ENCODE results near the gene URB1.

URB1 gene

DNA sequence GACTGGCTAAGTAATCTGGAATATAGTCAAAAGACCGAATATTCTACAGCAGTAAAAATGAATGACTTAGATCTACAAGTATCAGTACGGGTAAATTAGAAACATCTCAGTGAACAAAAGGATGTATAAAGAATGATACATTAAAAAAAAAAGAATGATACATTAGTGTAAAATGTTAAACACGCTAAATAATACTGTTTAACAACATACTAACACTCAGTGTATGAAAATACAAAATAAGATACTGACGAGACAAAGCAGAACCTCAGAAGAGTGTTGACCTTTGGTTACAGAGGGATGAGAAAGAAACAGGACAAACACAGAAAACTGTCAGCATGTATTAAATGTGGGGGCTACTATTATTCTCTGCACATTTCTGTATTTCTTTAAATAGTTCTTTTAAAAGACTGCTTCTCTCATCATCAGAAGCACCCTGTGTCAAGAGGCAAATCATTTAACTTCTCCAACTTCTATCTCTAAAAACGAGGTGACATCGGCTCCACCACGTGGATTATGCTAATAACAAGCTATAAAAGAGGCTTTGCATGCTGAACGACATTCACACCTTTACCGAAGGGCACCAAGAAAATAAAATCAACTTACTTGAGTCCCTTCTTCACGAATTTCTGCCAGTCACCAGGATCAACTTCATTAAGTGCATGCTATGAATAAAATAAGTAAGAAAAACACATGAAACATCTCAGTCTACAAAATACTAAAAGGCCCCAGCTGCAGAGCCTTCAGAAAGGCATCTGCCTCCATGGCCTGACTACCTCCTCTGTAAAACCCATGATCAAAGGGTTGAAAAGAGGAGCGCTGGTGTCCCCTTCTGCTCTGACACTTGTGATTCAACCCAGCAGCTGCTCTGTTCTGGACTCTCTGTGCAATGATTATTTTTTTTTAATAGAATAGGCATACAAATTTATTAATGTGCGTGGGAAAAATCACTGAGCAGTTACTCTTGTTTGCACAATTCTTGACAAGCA is 51.7 kb downstream of the URB1 start:
- DNase-seq, result no peak

GRCh38 chr21:32338209-32338921 is 54.4 kb downstream of the URB1 start:
- no peak for DNase-seq

DNA sequence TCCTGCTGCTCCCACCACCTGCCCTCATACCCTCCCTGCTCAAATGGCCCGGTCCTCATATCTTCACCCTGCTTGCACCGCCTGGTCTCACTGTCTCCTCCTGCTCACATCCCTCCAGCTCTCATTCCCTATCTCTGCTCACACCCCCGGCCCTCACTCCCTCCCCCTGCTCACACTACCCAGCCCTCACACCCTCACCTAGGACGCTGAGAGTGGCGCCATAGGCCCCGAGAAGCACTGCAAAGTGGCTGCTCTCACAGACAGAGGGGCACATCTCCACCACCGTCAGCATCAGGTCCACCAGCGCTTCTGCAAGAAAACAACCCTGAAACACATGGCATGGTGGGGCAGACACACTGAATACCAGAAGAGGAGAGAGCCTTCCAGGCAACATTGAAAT is 55.6 kb downstream of the URB1 start:
- no peak for DNase-seq

- no peak for DNase-seq
These were observed 56.1 kb downstream of the URB1 start for GRCh38 chr21:32336711-32337110.

DNA sequence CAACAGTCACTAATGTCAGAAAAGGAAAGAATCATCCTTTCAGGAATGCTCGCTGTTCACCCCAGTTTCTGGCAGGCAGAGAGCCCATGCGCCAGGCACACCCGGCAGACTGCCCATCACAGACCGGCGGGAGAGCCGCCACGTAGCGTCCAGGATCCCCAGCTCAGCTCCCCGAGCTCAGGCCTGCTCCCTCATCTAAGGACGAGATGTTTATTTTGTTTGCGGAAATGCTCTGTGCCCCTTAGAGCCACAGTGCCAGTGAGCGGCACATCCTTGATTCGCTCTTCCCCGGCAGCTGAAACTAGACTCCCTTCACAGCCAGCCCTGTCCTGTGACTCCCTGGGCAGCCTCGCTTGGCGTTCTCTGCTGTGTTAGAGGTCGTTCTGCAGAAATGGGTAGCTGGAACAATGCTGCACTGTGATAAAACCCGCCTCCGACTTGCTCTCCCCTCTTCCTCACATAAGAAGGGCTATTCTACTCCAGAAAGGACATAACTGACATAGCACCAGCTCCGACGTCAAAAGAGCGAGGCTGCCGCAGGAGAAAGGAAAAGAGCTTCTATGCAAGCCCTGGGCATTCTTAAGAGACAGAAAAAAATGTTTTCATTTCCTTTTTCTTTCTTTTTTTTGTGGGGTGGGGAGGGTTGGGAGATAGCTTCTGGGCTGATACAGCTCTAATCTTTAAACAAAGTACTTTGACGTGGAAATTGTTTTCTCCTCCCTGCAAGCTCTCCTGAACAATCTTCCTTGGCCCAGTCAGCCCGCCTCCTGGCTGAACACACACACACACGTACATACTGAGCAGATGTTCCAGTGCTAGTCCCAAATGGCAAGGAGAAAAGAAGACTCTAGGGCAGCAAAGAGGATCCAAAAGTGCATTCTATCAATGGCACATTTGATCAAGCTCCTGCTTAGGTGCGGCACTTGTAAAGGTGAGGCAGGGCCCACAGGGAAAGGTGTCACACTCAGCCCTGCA is 56.9 kb downstream of the URB1 start:
- no peak for DNase-seq

DNA sequence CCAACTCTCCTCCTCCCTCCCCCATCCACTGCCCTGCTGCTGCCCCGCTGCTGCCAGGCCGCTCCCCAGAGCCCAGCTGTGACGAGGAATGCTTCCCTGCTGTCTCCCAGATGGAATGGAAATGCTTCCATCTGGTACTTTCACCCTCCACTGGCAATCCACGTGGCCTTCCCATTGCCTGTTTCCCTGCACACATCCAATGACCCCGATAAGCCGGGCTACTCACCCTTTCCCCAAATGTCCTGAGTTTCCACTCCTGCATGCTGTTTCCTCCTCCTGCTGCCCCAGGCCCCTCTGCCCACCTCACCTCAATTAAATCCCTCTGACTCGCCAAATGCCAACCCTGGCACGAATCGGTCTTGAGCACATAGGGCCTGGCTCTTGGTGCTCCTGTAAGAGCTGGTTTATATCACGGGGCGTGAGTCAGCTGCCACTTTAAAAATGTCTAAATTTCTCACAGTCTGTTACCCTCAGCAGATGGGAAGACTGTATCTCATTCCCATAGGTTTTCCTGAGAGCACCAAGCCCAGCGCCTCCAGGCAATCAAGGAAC is 57.8 kb downstream of the URB1 start:
- DNase-seq, result no peak

DNA sequence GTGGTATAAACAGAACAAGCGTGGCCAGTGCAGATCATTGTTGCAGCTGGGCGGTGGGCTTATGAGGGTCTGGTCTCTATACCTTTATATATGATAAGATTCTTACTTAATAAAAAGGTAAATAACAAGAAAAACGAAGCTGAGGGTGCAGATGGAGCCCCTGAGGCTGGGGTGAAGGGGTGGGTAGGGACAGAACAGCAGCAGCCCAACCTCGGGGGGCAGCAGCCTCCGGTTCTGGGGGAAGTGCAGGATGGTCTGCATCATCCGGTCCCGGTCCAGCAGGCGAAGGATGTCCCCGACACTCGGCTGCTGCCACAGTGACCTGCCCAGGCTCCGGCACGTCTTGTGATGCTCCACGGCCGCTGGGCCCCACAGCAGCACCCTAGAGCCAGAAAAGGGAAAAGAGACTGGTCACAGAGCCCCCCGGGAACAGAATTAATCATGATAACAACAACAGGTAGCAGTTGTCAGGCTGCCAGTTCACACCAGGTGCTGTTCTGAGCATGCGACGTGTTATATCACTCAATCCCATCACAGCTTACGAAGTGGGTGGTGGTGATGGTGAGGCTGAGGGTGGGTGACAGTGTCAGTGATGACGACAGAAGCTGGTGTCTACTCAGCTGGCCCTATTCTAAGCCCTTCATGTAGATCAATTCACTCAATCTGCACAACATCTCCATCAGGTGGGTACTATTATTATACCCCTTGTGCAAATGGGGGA is 58.7 kb downstream of the URB1 start:
- DNase-seq, result no peak

- no peak for DNase-seq
These were observed 60.3 kb downstream of the URB1 start for GRCh38 chr21:32332463-32332951.

DNA sequence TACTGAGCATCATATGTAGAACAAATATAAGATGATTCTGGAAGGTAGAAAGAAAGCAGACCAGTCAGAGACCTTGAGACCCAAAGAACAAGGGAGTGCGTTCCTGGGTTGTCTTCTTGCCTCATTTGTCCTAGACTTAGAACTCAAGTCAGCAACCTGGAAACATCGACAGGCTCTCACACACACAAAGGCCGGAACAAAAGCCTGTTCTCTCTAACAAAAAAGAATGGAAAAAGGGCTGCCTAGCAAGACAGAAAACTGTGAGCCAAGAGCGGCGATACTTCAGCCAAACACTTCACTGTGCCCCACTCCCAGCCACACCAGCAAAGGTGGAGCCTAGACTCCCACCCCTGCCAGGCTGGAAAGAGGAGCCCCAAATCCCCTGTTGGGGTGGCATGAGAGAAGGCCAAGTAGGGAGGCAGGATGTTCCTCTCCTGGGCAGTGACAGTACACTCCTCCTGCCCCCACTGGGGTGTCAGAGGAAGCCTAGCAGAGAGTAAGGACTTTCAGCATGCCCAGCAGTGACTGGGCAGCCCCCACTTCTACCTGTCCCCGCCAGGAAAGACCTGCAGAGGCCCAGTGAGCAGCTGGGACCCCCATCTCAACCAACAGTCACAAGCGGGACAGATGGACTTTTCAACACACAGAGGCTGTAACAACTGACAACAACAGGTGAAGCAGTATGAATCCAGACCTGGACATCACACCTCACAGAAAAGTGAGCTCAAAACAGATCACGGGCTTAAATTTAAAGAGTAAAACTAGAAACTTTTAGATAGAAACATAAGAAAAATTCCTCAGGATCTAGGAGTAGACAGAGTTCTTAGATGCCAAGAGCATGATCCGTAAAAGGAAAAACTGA is 61.1 kb downstream of the URB1 start:
- DNase-seq, result no peak

- no peak for DNase-seq
These were observed 62.0 kb downstream of the URB1 start for GRCh38 chr21:32330784-32331311.

DNA sequence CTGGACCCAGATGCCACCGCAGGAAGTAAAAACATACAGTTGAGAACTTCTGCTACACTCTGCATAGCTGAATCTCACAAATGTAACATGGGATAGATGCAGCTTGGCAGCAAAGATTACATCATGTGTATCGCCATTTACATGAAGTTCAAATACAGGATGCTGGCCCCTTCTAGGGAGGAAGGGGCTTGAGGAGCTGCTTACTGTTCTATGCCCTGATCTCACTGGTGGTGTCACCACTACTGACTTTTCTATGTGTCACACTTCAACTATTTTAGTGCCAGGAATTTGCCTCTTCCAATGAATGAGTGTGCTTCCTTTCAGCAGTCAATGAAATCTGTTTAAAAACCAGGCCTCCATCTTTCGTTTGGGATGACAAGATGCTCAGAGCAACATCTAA is 63.0 kb downstream of the URB1 start:
- DNase-seq, result no peak

GRCh38 chr21:32329331-32329730 is 63.5 kb downstream of the URB1 start:
- no peak for DNase-seq

GRCh38 chr21:32328595-32328994 is 64.2 kb downstream of the URB1 start:
- no peak for DNase-seq

DNA sequence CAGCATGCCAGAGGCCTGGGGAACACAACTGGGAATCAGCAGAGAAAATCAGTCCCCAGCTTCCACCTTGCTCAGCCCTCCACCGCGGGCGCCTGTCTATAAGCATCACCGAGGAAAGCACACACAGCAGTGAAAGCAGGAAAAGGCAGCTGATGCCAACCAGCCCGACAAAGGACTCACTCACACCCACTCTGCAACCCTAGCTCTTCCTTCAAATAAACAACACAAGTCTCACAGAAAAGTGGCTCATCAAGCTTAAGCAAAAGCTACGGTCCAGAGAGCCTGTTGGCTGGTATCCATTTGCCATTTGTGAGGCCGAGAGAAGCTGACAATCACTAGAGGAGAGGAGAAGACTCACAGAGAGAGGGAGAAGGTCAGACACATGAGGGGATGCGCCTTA is 67.1 kb downstream of the URB1 start:
- DNase-seq, result peak; percentile 45

GRCh38 chr21:32322676-32323075 is 70.1 kb downstream of the URB1 start:
- DNase-seq, result no peak

GRCh38 chr21:32322103-32322502 is 70.7 kb downstream of the URB1 start:
- DNase-seq, result no peak

- no peak for DNase-seq
These were observed 71.3 kb downstream of the URB1 start for GRCh38 chr21:32321480-32321879.

- DNase-seq, result no peak
These were observed 72.1 kb downstream of the URB1 start for GRCh38 chr21:32320726-32321125.

DNA sequence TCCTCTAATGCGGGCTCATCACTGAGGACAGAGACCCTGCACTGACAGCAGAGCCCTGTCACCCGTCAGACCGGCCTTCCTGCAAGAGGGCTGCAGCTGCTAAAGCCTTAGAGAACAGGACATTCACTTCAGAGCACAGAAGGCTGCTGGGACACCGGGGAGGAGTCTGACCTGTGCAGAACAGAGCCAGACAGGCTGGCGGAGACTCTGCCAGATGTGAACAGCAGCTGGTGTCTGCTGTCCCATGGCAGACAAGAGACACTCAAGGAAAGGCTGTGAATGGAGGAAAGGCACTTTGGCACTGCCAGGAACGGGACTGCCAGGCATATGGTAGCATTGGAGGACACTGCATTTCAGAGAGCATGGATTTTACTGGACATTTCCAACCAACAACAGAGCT is 72.8 kb downstream of the URB1 start:
- DNase-seq, result no peak

DNA sequence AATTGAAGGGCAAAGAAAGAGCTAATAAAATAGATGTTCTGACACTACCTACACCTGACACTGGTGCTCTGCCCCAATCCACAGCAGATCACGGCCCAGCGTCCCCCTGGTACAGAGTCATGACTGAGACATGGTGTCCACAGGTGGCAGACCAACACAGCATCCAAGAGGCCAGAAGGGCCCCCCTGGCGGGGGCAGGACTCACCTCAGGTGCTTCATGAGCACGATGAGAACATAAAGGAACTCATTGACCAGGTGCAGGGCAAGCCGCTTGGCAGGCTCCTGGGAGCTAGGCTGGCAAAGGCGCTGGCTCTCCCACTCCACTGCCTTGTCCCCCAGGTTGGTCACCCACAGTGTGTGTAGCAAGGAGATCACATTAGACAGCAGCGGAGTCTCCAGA is 73.8 kb downstream of the URB1 start:
- DNase-seq, result no peak

Data from NCI-H2029 treated with DMSO at 0.1 percent for 48 hours (cell line).